Loucy (cell line): ENCODE results near the gene TMEM135.
A peak's percentile ranks its signal among the peaks of the same experiment; 100 is the strongest.
"Not testable (repeated sequence)": the region's sequence is repeated elsewhere in the genome, so short reads cannot be mapped to it uniquely, and the experiment has no call there.

Source experiments
- H2AFZ ChIP-seq: fragments of 200-600 bp; sonication (generic); 2 replicates; pipeline ENCODE4 v1.6.0; 2016; ENCODE audit warnings: antibody characterized with exemption, mild to moderate bottlenecking, low read length, moderate library complexity
- H3F3A ChIP-seq: fragments of 200-600 bp; 2 replicates; pipeline ENCODE4 v1.6.0; 2016; ENCODE audit warnings: antibody characterized with exemption, low read depth, mild to moderate bottlenecking
- H3K27me3 ChIP-seq: fragments of 200-600 bp; sonication (generic); 2 replicates; pipeline ENCODE4 v1.6.1; 2014; ENCODE audit warnings: low read length, mild to moderate bottlenecking; ENCODE audit not compliant: insufficient read depth, poor library complexity, severe bottlenecking
- H3K36me3 ChIP-seq: fragments of 200-600 bp; sonication (generic); 2 replicates; pipeline ENCODE4 v1.6.1; 2016; ENCODE audit warnings: low read length; ENCODE audit not compliant: insufficient read depth
- H3K4me1 ChIP-seq: fragments of 200-600 bp; sonication (generic); 2 replicates; pipeline ENCODE4 v1.5.1; 2014; ENCODE audit warnings: low read length, mild to moderate bottlenecking; ENCODE audit not compliant: insufficient read depth, poor library complexity, severe bottlenecking
- H3K4me2 ChIP-seq: fragments of 200-600 bp; sonication (generic); 2 replicates; pipeline ENCODE4 v1.6.0; 2014; ENCODE audit warnings: antibody characterized with exemption, low read length, low read depth, mild to moderate bottlenecking; ENCODE audit not compliant: poor library complexity, severe bottlenecking
- H3K4me3 ChIP-seq: fragments of 200-600 bp; sonication (generic); 2 replicates; pipeline ENCODE4 v1.5.1; 2014; ENCODE audit warnings: low read length, mild to moderate bottlenecking, mixed read lengths; ENCODE audit not compliant: poor library complexity, severe bottlenecking
- H3K79me2 ChIP-seq: fragments of 200-600 bp; sonication (generic); 2 replicates; pipeline ENCODE4 v1.6.1; 2014; ENCODE audit warnings: low read length; ENCODE audit not compliant: insufficient read depth
- H3K9ac ChIP-seq: fragments of 200-600 bp; sonication (generic); 2 replicates; pipeline ENCODE4 v1.6.0; 2014; ENCODE audit warnings: mild to moderate bottlenecking, low read depth, low read length, moderate library complexity; ENCODE audit not compliant: poor library complexity, severe bottlenecking
- H3K9me2 ChIP-seq: fragments of 200-600 bp; sonication (generic); replicated peaks from 2 replicates; pipeline ENCODE4 v1.6.1; 2016; ENCODE audit warnings: low read depth, low read length, mixed read lengths
- H3K9me3 ChIP-seq: fragments of 200-600 bp; sonication (generic); 2 replicates; pipeline ENCODE4 v1.6.1; 2014; ENCODE audit warnings: mild to moderate bottlenecking, antibody characterized with exemption, low read length, low read depth; ENCODE audit not compliant: insufficient read depth
- H4K20me1 ChIP-seq: fragments of 200-600 bp; sonication (generic); 2 replicates; pipeline ENCODE4 v1.6.0; 2014; ENCODE audit warnings: antibody characterized with exemption, low read length, mild to moderate bottlenecking; ENCODE audit not compliant: insufficient read depth, poor library complexity, severe bottlenecking
- CTCF ChIP-seq: fragments of 200-600 bp; sonication (generic); conservative IDR thresholded peaks from 2 replicates; pipeline ENCODE4 v1.5.1; 2014; ENCODE audit warnings: mild to moderate bottlenecking, antibody characterized with exemption, low read length
- EZH2phosphoT487 ChIP-seq: fragments of 200-600 bp; IDR thresholded peaks from 2 replicates; pipeline ENCODE4 v1.6.1; 2018; ENCODE audit warnings: antibody characterized with exemption, mild to moderate bottlenecking, moderate library complexity, borderline replicate concordance

TMEM135 gene

GRCh38 chr11:87092567-87092966 lies 54.8 kb downstream of the TMEM135 start:
- TF ChIP-seq CTCF: no peak
- TF ChIP-seq EZH2phosphoT487: no peak
- Histone ChIP-seq H3K4me1 (peaks cover 4% of the 10 kb centered on the region), H3K27me3 (no peaks in the 10 kb centered on the region), H4K20me1 (peaks cover 2% of the 10 kb centered on the region), H3K9me3 (peaks cover 17% of the 10 kb centered on the region), H2AFZ (no peak overlapping the region), H3K9me2 (no peaks in the 10 kb centered on the region), H3K79me2 (0 out of 2 replicates have a peak, but pooled peaks cover 7% of the 10 kb centered on the region), H3K4me2 (no peak overlapping the region), H3K9ac (no peak overlapping the region), H3F3A (no peaks in the 10 kb centered on the region), H3K4me3 (no peak overlapping the region), H3K36me3 (peaks cover 23% of the 10 kb centered on the region)

- Histone ChIP-seq H2AFZ (no peak overlapping the region), H3K9ac (no peak overlapping the region), H3F3A (no peaks in the 10 kb centered on the region)
Measured at GRCh38 chr11:87097582-87097981, 59.8 kb downstream of the TMEM135 start.

DNA sequence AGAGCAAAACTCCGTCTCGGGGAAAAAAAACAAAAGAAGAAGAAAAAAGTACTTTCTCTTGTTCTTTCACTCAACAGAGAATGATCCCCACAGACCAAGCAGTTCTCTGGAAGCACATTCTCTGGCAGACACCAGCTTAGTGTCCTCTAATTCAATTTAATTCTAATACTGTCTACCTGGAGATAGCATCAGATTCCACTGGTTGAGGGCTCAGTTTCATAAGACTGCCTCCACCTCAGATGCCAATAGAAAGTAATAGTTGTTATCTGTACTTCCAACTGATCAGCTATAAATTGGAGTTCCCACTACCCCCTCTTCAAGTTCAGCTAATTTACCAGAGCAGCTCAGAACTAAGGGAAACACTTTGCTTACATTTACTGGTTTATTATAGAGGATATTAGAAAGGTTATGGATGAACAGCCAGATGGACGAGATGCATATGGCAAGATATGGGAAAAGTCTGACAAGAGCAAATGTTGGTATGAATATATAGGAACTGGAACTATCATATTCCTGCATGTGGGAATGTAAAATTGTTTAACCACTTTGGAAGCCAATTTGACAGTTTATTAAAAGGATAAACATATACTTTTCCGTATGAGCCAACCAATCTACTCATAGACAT lies 64.3 kb downstream of the TMEM135 start:
- H4K20me1 ChIP-seq: peaks cover 4% of the 10 kb centered on the region
- no peaks in the 10 kb centered on the region for H3K36me3 ChIP-seq
- no peak overlapping the region for H3K4me2 ChIP-seq
- H3K27me3 ChIP-seq: no peaks in the 10 kb centered on the region
- H3K9me3 ChIP-seq: no peaks in the 10 kb centered on the region
- no peaks in the 10 kb centered on the region for H3K9me2 ChIP-seq
- H3K4me3 ChIP-seq: no peak overlapping the region
- peaks cover 4% of the 10 kb centered on the region for H3K4me1 ChIP-seq
- TF ChIP-seq CTCF (no peak), EZH2phosphoT487 (no peak)
- H3F3A ChIP-seq: no peaks in the 10 kb centered on the region
- no peaks in the 10 kb centered on the region for H3K79me2 ChIP-seq
- no peak overlapping the region for H2AFZ ChIP-seq
- H3K9ac ChIP-seq: no peak overlapping the region

More at GRCh38 chr11:87097582-87097981, 59.8 kb downstream of the TMEM135 start:
- H3K4me2 ChIP-seq: no peak overlapping the region
- H3K36me3 ChIP-seq: peaks cover 11% of the 10 kb centered on the region; the same call in 1 of the 2 replicates
- H3K9me3 ChIP-seq: peaks cover 6% of the 10 kb centered on the region
- no peaks in the 10 kb centered on the region for H3K79me2 ChIP-seq
- TF ChIP-seq EZH2phosphoT487 (no peak), CTCF (peak; percentile 80)
- H4K20me1 ChIP-seq: peaks cover 4% of the 10 kb centered on the region
- H3K4me1 ChIP-seq: peaks cover 4% of the 10 kb centered on the region
- H3K4me3 ChIP-seq: no peak overlapping the region
- no peaks in the 10 kb centered on the region for H3K9me2 ChIP-seq
- H3K27me3 ChIP-seq: no peaks in the 10 kb centered on the region

DNA sequence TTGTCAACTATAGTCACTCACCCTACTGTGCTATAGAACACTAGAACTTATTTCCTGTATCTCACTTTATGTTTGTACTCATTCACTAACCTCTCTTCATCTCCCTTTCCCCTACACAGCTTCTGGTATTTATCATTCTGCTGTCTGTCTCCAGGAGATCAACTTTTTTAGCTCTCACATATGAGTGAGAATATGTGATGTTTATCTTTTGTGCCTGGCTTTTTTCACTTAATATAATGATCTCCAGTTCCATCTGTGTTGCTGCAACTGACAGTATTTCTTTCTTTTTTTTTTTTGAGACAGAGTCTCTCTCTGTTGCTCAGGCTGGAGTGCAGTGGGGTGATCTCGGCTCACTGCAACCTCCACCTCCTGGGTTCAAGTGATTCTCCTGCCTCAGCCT lies 68.1 kb downstream of the TMEM135 start:
- not testable (repeated sequence) for H3K9ac ChIP-seq, H3K9me3 ChIP-seq, H3K27me3 ChIP-seq, H3K36me3 ChIP-seq, H3K79me2 ChIP-seq, H3F3A ChIP-seq, H3K4me2 ChIP-seq, H3K9me2 ChIP-seq, H3K4me3 ChIP-seq, H4K20me1 ChIP-seq, H2AFZ ChIP-seq, H3K4me1 ChIP-seq

DNA sequence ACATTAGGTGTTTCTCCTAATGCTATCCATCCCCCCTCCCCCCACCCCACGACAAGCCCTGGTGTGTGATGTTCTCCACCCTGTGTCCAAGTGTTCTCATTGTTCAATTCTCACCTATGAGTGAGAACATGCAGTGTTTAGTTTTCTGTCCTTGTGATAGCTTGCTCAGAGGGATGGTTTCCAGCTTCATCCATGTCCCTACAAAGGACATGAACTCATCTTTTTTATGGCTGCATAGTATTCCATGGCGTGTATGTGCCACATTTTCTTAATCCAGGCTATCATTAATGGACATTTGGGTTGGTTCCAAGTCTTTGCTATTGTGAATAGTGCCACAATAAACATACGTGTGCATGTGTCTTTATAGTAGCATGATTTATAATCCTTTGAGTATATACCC lies 69.6 kb downstream of the TMEM135 start:
- H3K9me3 ChIP-seq, H3K4me3 ChIP-seq, H3K36me3 ChIP-seq, H3K9ac ChIP-seq, H3F3A ChIP-seq, H3K79me2 ChIP-seq, H3K4me2 ChIP-seq, H3K9me2 ChIP-seq, H4K20me1 ChIP-seq, H3K27me3 ChIP-seq, H3K4me1 ChIP-seq, H2AFZ ChIP-seq: not testable (repeated sequence)
